Astrocyte (in vitro differentiated cells and primary cell): ENCODE measurements around the gene DLL3.

Experiments used
- CTCF ChIP-seq: IDR thresholded peaks from 2 replicates; pipeline ENCODE4 v1.5.1; 2011; ENCODE audit warnings: low read depth, mild to moderate bottlenecking, inconsistent platforms, low read length, moderate library complexity; ENCODE audit not compliant: insufficient read depth
- EZH2 ChIP-seq: IDR thresholded peaks from 2 replicates; pipeline ENCODE4 v1.6.1; 2012; ENCODE audit warnings: mild to moderate bottlenecking, low read length, inconsistent platforms; ENCODE audit not compliant: insufficient read depth

- no peak for TF ChIP-seq CTCF
- TF ChIP-seq EZH2: no peak
Measured at GRCh38 chr19:39531834-39532232, 33.1 kb downstream of the DLL3 start.
